Activated CD8-positive, alpha-beta T cell treated with anti-CD3 and anti-CD28 coated beads for 36 hours (primary cell): ENCODE data around the gene ARF4. TPM values are rescaled to one million over a fixed set of nuclear protein-coding genes. Genes with fewer than 3 reads are reported as not detected.

ENCODE experiments used
- ATAC-seq: fragments of 200-7000 bp; cut with Tn5 transposase; one replicate; pipeline ENCODE4 v1.10.0; 2021; ENCODE audit warnings: mild to moderate bottlenecking, moderate library complexity
- CTCF ChIA-PET: fragments of 350-600 bp; sonication (Branson Sonifier 250); formaldehyde crosslinking; loops from one replicate; lab custom pipeline; 2021; ENCODE audit warnings: antibody characterized with exemption; lab: Charles Lee
- POLR2A ChIA-PET: fragments of 350-600 bp; sonication (Branson Sonifier 250); formaldehyde crosslinking; loops from one replicate; lab custom pipeline; 2021; ENCODE audit warnings: antibody characterized with exemption; lab: Charles Lee
- DNase-seq: peaks from one replicate; pipeline ENCODE4 v3.0.0-alpha.2; 2020
- H3K27ac Mint-ChIP-seq: one replicate; pipeline ENCODE4 v1.8.0; 2021; ENCODE audit warnings: mild to moderate bottlenecking, mixed read lengths
- H3K27me3 Mint-ChIP-seq: one replicate; pipeline ENCODE4 v1.8.0; 2021; ENCODE audit warnings: mixed read lengths
- H3K36me3 Mint-ChIP-seq: one replicate; pipeline ENCODE4 v1.8.0; 2021; ENCODE audit warnings: low read depth, mixed read lengths
- H3K4me1 Mint-ChIP-seq: one replicate; pipeline ENCODE4 v1.8.0; 2021; ENCODE audit warnings: low read depth, mixed read lengths
- H3K4me3 Mint-ChIP-seq: one replicate; pipeline ENCODE4 v1.8.0; 2021; ENCODE audit warnings: mild to moderate bottlenecking, moderate library complexity, mixed read lengths
- H3K9me3 Mint-ChIP-seq: one replicate; pipeline ENCODE4 v1.8.0; 2021; ENCODE audit warnings: mixed read lengths
- CTCF ChIP-seq: fragments of 200-600 bp; IDR thresholded peaks from one replicate; pipeline ENCODE4 v1.8.0; 2022; ENCODE audit warnings: antibody characterized with exemption, mild to moderate bottlenecking
- intact Hi-C: fragments of 100-400 bp; cut with micrococcal nuclease; formaldehyde crosslinking; loops from one replicate; pipeline ENCODE4 v1.10.0; 2022
- total RNA-seq, 2 experiments: library from RNA; stranded (reverse); gene quantifications; one replicate each; pipeline ENCODE4 v1.2.3, GENCODE V29; 2021

Gene ARF4
- total RNA-seq, 2 experiments from 2014 or later: 52.0 to 55.2 TPM

- peaks cover 34% of the 10 kb centered on the region for H3K4me1 Mint-ChIP-seq
- H3K27me3 Mint-ChIP-seq: no peaks in the 10 kb centered on the region
- H3K36me3 Mint-ChIP-seq: peaks cover 45% of the 10 kb centered on the region
- ChIA-PET CTCF (interaction anchor here (1.2 to 1.7 kb wide), 5 partner anchors 40 to 426 kb away, joined by 3 to 8 read pairs (median 4); partner anchors contain the start of genes PDE12 and SLMAP), POLR2A (interaction anchor here (0.6 to 4.4 kb wide), 11 partner anchors 10 to 313 kb away, joined by 3 to 47 read pairs (median 4); partner anchors contain the start of genes DENND6A, PDE12 and SLMAP)
- H3K27ac Mint-ChIP-seq: peak overlapping the region; percentile 98
- DNase-seq (peak; percentile 73), ATAC-seq (no peak)
- no peak for TF ChIP-seq CTCF
- no peaks in the 10 kb centered on the region for H3K9me3 Mint-ChIP-seq
- intact Hi-C loops: loop anchor here (5.0 kb wide), 3 partner anchors 39 to 161 kb away; partner anchors contain the start of genes DENND6A, PDE12 and SLMAP
- peak overlapping the region; percentile 90 for H3K4me3 Mint-ChIP-seq
Observed at GRCh38 chr3:57596495-57597126, 533 bp downstream of the ARF4 start.

- H3K36me3 Mint-ChIP-seq: peaks cover 39% of the 10 kb centered on the region
- intact Hi-C loops: no loop called here
- H3K4me1 Mint-ChIP-seq: peaks cover 38% of the 10 kb centered on the region
Observed at GRCh38 chr3:57594576-57594975, 2.6 kb downstream of the ARF4 start.

GRCh38 chr3:57594144-57594543 lies 3.0 kb downstream of the ARF4 start:
- Mint-ChIP-seq H3K4me3 (peak overlapping the region; percentile 90), H3K4me1 (peaks cover 34% of the 10 kb centered on the region), H3K9me3 (no peaks in the 10 kb centered on the region), H3K27ac (peak overlapping the region; percentile 63), H3K36me3 (peaks cover 39% of the 10 kb centered on the region), H3K27me3 (no peaks in the 10 kb centered on the region)
- DNase-seq (no peak), ATAC-seq (no peak)
- ChIA-PET CTCF (interaction anchor here (1.4 to 1.7 kb wide), 3 partner anchors 11 to 197 kb away, joined by 3 to 5 read pairs (median 3); no protein-coding TSS in a partner anchor), POLR2A (interaction anchor here (1.9 kb wide), 1 partner anchor 38 kb away, joined by 11 read pairs; the partner anchor contains the start of gene PDE12)
- intact Hi-C loops: no loop called here
- no peak for TF ChIP-seq CTCF

More at GRCh38 chr3:57594576-57594975, 2.6 kb downstream of the ARF4 start:
- no peak for TF ChIP-seq CTCF
- DNase-seq (no peak), ATAC-seq (no peak)
- ChIA-PET POLR2A (interaction anchor here (1.9 kb wide), 1 partner anchor 39 kb away, joined by 11 read pairs; the partner anchor contains the start of gene PDE12), CTCF (interaction anchor here (1.4 to 1.7 kb wide), 3 partner anchors 11 to 197 kb away, joined by 3 to 5 read pairs (median 3); no protein-coding TSS in a partner anchor)
- H3K27ac Mint-ChIP-seq: peak overlapping the region; percentile 63
- peak overlapping the region; percentile 90 for H3K4me3 Mint-ChIP-seq
- no peaks in the 10 kb centered on the region for H3K27me3 Mint-ChIP-seq
- H3K9me3 Mint-ChIP-seq: no peaks in the 10 kb centered on the region

GRCh38 chr3:57592306-57592705 lies 4.8 kb downstream of the ARF4 start:
- Mint-ChIP-seq H3K27ac (peak overlapping the region; percentile 11), H3K4me1 (peaks cover 35% of the 10 kb centered on the region), H3K36me3 (peaks cover 30% of the 10 kb centered on the region), H3K27me3 (no peaks in the 10 kb centered on the region), H3K9me3 (no peaks in the 10 kb centered on the region), H3K4me3 (no peak overlapping the region)
- no peak for DNase-seq
- no peak for TF ChIP-seq CTCF
- ATAC-seq: no peak
- POLR2A ChIA-PET: no interaction called here
- intact Hi-C loops: no loop called here
- CTCF ChIA-PET: interaction anchor here (1.1 kb wide), 1 partner anchor 36 kb away, joined by 3 read pairs; the partner anchor contains the start of gene PDE12

GRCh38 chr3:57587905-57588304 lies 9.2 kb downstream of the ARF4 start:
- peaks cover 21% of the 10 kb centered on the region for H3K36me3 Mint-ChIP-seq
- intact Hi-C loops: no loop called here
- DNase-seq (no peak), ATAC-seq (no peak)
- no peak overlapping the region for H3K27ac Mint-ChIP-seq
- no peaks in the 10 kb centered on the region for H3K9me3 Mint-ChIP-seq
- no peak overlapping the region for H3K4me3 Mint-ChIP-seq
- ChIA-PET CTCF (no interaction called here), POLR2A (interaction anchor here (1.9 kb wide), 1 partner anchor 9 kb away, joined by 11 read pairs; the partner anchor contains the start of gene ARF4)
- no peak for TF ChIP-seq CTCF
- H3K4me1 Mint-ChIP-seq: peaks cover 34% of the 10 kb centered on the region
- H3K27me3 Mint-ChIP-seq: no peaks in the 10 kb centered on the region
